ENCODE measurements around the gene DISC1. TPM values are rescaled to one million over a fixed set of nuclear protein-coding genes. Genes with fewer than 3 reads are reported as not detected.
"Not testable (repeated sequence)": the region's sequence is repeated elsewhere in the genome, so short reads cannot be mapped to it uniquely, and the experiment has no call there.

DISC1 gene
- total and polyA plus RNA-seq, 2 donors (not counting 1 experiment from before 2014, with no cell fraction given) = 2.7 to 4.3 TPM

DNA sequence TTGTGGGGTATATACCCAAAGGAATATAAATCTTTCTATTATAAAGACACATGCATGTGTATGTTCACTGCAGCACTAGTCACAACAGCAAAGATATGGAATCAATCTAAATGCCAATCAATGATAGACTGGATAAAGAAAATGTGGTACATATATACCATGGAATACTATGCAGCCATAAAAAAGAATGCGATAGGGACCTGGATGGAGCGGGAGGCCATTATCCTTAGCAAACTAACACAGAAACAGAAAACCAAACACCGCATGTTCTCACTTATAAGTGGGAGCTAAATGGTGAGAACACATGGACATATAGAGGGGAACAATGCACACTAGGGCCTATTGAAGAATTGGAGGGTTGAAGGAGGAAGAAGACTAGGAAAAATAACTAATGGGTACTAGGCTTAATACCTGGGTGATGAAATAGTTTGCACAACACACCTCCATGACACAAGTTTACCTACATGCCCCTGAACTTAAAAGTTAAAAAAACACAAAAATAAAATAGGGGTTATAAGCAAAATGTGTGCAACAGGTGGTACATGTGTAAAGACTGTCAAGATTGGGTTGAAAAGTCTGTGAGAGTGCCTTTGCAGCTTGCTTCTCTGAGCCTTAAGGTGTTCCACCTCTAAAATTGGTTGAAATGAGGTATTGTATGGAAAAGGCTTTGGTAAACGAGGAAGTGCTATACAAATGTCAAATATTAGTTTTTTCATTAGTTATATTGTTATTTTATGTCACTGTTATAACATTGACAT, 43.5 kb downstream of the DISC1 start:
- H4K20me1 ChIP-seq (ENCODE audit: control insufficient read depth, insufficient read depth, low read length, poor library complexity, severe bottlenecking); H3K27ac Mint-ChIP-seq; H3K4me2 ChIP-seq (replicated peaks; ENCODE audit: low read depth, low read length, poor library complexity, severe bottlenecking); H3K4me1 ChIP-seq (ENCODE audit: control insufficient read depth in 2 of 2, insufficient read depth in 2 of 2, low read length in 2 of 2); H2AFZ ChIP-seq (ENCODE audit: insufficient read depth, low read depth, low read length, poor library complexity, severe bottlenecking); H3K79me2 ChIP-seq (ENCODE audit: control insufficient read depth, insufficient read depth, low read length); H3K4me3 ChIP-seq (ENCODE audit: control extremely low read depth in 1 of 5, extremely low read depth in 1 of 5, insufficient read depth in 1 of 5, low read depth in 2 of 5, low read length in 4 of 5); ATAC-seq (ENCODE audit: low read depth); H3K36me3 ChIP-seq (replicated peaks in 1 of 2; ENCODE audit: control extremely low read depth in 1 of 2, control insufficient read depth in 1 of 2, extremely low read depth in 1 of 2, insufficient read depth in 2 of 2, low read length in 1 of 2); H3K4me3 Mint-ChIP-seq; H3K27me3 ChIP-seq (replicated peaks in 1 of 4; ENCODE audit: control extremely low read depth in 1 of 4, control insufficient read depth in 3 of 4, insufficient read depth in 4 of 4, low read length in 3 of 4); H3K27ac ChIP-seq (ENCODE audit: low read length in 2 of 2); H3K4me1 Mint-ChIP-seq; POLR2A ChIA-PET; CTCF ChIA-PET; DNase-seq; H3K9ac ChIP-seq (ENCODE audit: low read length): not testable (repeated sequence)
- intact Hi-C loops (cut with micrococcal nuclease) = loop anchor here (10.0 kb wide), 1 partner anchor 945 kb away; no protein-coding TSS in a partner anchor
- peaks cover 0 to 24% (median 0%) of the 10 kb centered on the region in 3 donors for H3K9me3 ChIP-seq (ENCODE audit: control extremely low read depth in 1 of 3, control insufficient read depth in 2 of 3, insufficient read depth in 1 of 3, low read length in 2 of 3)
- H3K9me3 Mint-ChIP-seq (ENCODE audit: insufficient read depth) = peaks cover 12% of the 10 kb centered on the region
- WGBS (ENCODE audit: insufficient coverage) = no CpG with 5 or more reads among the region's 4 CpGs
- peaks cover 13% of the 10 kb centered on the region for H3K27me3 Mint-ChIP-seq

DNA sequence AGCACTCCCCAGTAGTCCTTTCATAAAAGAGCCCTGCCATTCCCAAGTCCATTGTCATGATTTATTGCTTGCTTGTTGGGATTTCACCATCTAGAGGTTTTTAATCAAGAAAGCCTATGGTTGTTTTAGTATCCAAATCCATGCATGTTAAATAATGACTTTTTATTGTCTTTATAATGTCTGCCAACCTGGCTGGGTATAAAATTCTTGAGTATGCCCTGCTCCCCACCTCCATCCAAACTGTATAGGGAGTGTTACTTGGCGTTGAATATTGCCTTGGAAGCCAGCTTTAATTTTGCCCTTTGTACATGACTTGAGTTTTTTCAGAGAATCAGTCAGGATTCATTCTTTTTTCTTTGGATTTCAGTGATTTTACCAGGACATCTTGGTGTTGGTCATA, 44.2 kb downstream of the DISC1 start:
- H3K36me3 ChIP-seq (replicated peaks in 1 of 2; ENCODE audit: control extremely low read depth in 1 of 2, control insufficient read depth in 1 of 2, extremely low read depth in 1 of 2, insufficient read depth in 2 of 2, low read length in 1 of 2) = no peaks in the 10 kb centered on the region
- H3K27ac ChIP-seq (ENCODE audit: low read length in 2 of 2) = no peak overlapping the region
- ChIA-PET POLR2A (no interaction called here), CTCF (no interaction called here)
- H3K79me2 ChIP-seq (ENCODE audit: control insufficient read depth, insufficient read depth, low read length) = no peaks in the 10 kb centered on the region
- 80% methylated on average over 1 of the region's 1 CpG for WGBS (ENCODE audit: insufficient coverage)
- H3K4me1 Mint-ChIP-seq = peaks cover 6% of the 10 kb centered on the region
- no peak for TF ChIP-seq CTCF (IDR thresholded peaks at IDR 0.05)
- H3K9ac ChIP-seq (ENCODE audit: low read length) = no peak overlapping the region
- no peak overlapping the region for H2AFZ ChIP-seq (ENCODE audit: insufficient read depth, low read depth, low read length, poor library complexity, severe bottlenecking)
- H3K27me3 ChIP-seq (replicated peaks in 1 of 4; ENCODE audit: control extremely low read depth in 1 of 4, control insufficient read depth in 3 of 4, insufficient read depth in 4 of 4, low read length in 3 of 4) = peaks cover 0 to 7% (median 3%) of the 10 kb centered on the region in 4 experiments
- H3K9me3 ChIP-seq (ENCODE audit: control extremely low read depth in 1 of 3, control insufficient read depth in 2 of 3, insufficient read depth in 1 of 3, low read length in 2 of 3) = peaks cover 0 to 24% (median 0%) of the 10 kb centered on the region in 3 donors
- H3K27ac Mint-ChIP-seq = no peak overlapping the region
- no peaks in the 10 kb centered on the region for H4K20me1 ChIP-seq (ENCODE audit: control insufficient read depth, insufficient read depth, low read length, poor library complexity, severe bottlenecking)
- intact Hi-C loops (cut with micrococcal nuclease) = loop anchor here (10.0 kb wide), 1 partner anchor 944 kb away; no protein-coding TSS in a partner anchor
- DNase-seq (no peak), ATAC-seq (ENCODE audit: low read depth) (no peak)
- H3K27me3 Mint-ChIP-seq = peaks cover 16% of the 10 kb centered on the region
- no peak overlapping the region for H3K4me2 ChIP-seq (replicated peaks; ENCODE audit: low read depth, low read length, poor library complexity, severe bottlenecking)
- H3K4me3 ChIP-seq (ENCODE audit: control extremely low read depth in 1 of 5, extremely low read depth in 1 of 5, insufficient read depth in 1 of 5, low read depth in 2 of 5, low read length in 4 of 5) = no peak overlapping the region
- no peak overlapping the region for H3K4me3 Mint-ChIP-seq
- peaks cover 12% of the 10 kb centered on the region for H3K9me3 Mint-ChIP-seq (ENCODE audit: insufficient read depth)
- no peaks in the 10 kb centered on the region for H3K4me1 ChIP-seq (ENCODE audit: control insufficient read depth in 2 of 2, insufficient read depth in 2 of 2, low read length in 2 of 2)
